ENCODE data around the gene PPIL4.
"Not testable (repeated sequence)": the region's sequence is repeated elsewhere in the genome, so short reads cannot be mapped to it uniquely, and the experiment has no call there.

DNA sequence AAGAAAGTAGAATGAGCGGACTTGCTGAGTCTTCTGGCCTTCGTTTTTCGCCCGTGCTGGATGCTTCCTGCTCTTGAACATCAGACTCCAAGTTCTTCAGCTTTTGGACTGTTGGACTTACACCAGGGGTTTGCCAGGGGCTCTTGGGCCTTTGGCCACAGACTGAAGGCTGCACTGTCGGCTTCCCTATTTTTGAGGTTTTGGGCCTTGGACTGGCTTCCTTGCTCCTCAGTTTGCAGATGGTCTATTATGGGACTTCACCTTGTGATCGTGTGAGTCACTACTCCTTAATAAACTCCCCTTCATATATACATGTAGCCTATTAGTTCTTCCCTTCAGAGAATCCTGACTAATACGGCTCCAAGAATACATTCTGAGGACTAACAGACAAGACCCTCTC is 83.1 kb downstream of the PPIL4 start:
- not testable (repeated sequence) for TF ChIP-seq POLR2A (IDR thresholded peaks at IDR 0.05; ENCODE audit: low read length); GATA1 (IDR thresholded peaks at IDR 0.05; ENCODE audit: low read depth, low read length)

Data from erythroblast (primary cell).